Liver (tissue), 9 donors: ENCODE measurements around the gene CXCL16. TPM values are rescaled to one million over a fixed set of nuclear protein-coding genes. Genes with fewer than 3 reads are reported as not detected.
"Not testable (repeated sequence)": the region's sequence is repeated elsewhere in the genome, so short reads cannot be mapped to it uniquely, and the experiment has no call there.

Experiments used
- DNase-seq: peaks from one replicate; pipeline ENCODE4 v3.0.0-alpha.2; 2017; ENCODE audit warnings: low spot score
- H3K27ac ChIP-seq, 2 donors: one replicate each; pipeline ENCODE4 v1.7.0; 2013; ENCODE audit warnings: inconsistent platforms in 2 of 2, low read length in 2 of 2, control low read depth in 1 of 2, low read depth in 1 of 2, mild to moderate bottlenecking in 1 of 2
- H3K27me3 ChIP-seq, 4 donors: one replicate each; pipeline versions ENCODE4 v1.6.1 to v1.7.0; 2013; ENCODE audit warnings: low read length in 3 of 4, inconsistent platforms in 1 of 4, mild to moderate bottlenecking in 1 of 4, moderate library complexity in 1 of 4; ENCODE audit not compliant: control insufficient read depth in 4 of 4, insufficient read depth in 4 of 4
- H3K36me3 ChIP-seq, 4 donors: one replicate each; pipeline versions ENCODE4 v1.6.1 to v1.7.0; 2013; ENCODE audit warnings: low read length in 3 of 4, mild to moderate bottlenecking in 3 of 4, low read depth in 1 of 4, moderate library complexity in 1 of 4; ENCODE audit not compliant: control insufficient read depth in 4 of 4, insufficient read depth in 3 of 4
- H3K4me1 ChIP-seq, 4 donors: one replicate each; pipeline versions ENCODE4 v1.6.1 to v1.7.0; 2013; ENCODE audit warnings: low read length in 3 of 4, mild to moderate bottlenecking in 3 of 4, moderate library complexity in 1 of 4; ENCODE audit not compliant: control insufficient read depth in 4 of 4, insufficient read depth in 4 of 4
- H3K4me3 ChIP-seq, 3 donors: one replicate each; pipeline versions ENCODE4 v1.6.1 to v1.7.0; 2013; ENCODE audit warnings: low read length in 3 of 3, control low read depth in 1 of 3, low read depth in 1 of 3, mild to moderate bottlenecking in 1 of 3
- H3K9ac ChIP-seq, 2 donors: one replicate each; pipeline ENCODE4 v1.7.0; 2013; ENCODE audit warnings: low read length in 2 of 2, mild to moderate bottlenecking in 2 of 2, moderate library complexity in 2 of 2, control low read depth in 1 of 2, low read depth in 1 of 2
- H3K9me3 ChIP-seq, 4 donors: one replicate each; pipeline versions ENCODE4 v1.6.1 to v1.7.0; 2013; ENCODE audit warnings: low read length in 3 of 4; ENCODE audit not compliant: control insufficient read depth in 4 of 4
- ATF3 ChIP-seq: IDR thresholded peaks from 2 replicates; pipeline ENCODE4 v1.6.1; 2016; ENCODE audit warnings: antibody characterized with exemption
- FOXA1 ChIP-seq: IDR thresholded peaks from 2 replicates; pipeline ENCODE4 v1.6.1; 2016; ENCODE audit warnings: antibody characterized with exemption
- FOXA2 ChIP-seq: IDR thresholded peaks from 2 replicates; pipeline ENCODE4 v1.6.1; 2016; ENCODE audit warnings: antibody characterized with exemption
- GABPA ChIP-seq, 2 donors: IDR thresholded peaks in 1 of 2; conservative IDR thresholded peaks in 1 of 2; 2 replicates each; pipeline ENCODE4 v1.6.1; 2016; ENCODE audit warnings: antibody characterized with exemption in 2 of 2, mild to moderate bottlenecking in 1 of 2, moderate library complexity in 1 of 2
- HNF4A ChIP-seq, 2 donors: conservative IDR thresholded peaks; 2 replicates each; pipeline ENCODE4 v1.6.1; 2016; ENCODE audit warnings: antibody characterized with exemption in 2 of 2, mild to moderate bottlenecking in 2 of 2
- HNF4G ChIP-seq: IDR thresholded peaks from 2 replicates; pipeline ENCODE4 v1.6.1; 2016; ENCODE audit warnings: antibody characterized with exemption
- JUND ChIP-seq, 2 donors: IDR thresholded peaks; 2 replicates each; pipeline ENCODE4 v1.6.1; 2016; ENCODE audit warnings: antibody characterized with exemption in 2 of 2
- RAD21 ChIP-seq, 2 donors: IDR thresholded peaks; 2 replicates each; pipeline ENCODE4 v1.6.1; 2016; ENCODE audit warnings: antibody characterized with exemption in 2 of 2, mild to moderate bottlenecking in 2 of 2
- REST ChIP-seq: IDR thresholded peaks from 2 replicates; pipeline ENCODE4 v1.6.1; 2016; ENCODE audit warnings: antibody characterized with exemption, mild to moderate bottlenecking
- RXRA ChIP-seq, 2 donors: IDR thresholded peaks; 2 replicates each; pipeline ENCODE4 v1.6.1; 2017 to 2018; ENCODE audit warnings: antibody characterized with exemption in 2 of 2, mild to moderate bottlenecking in 1 of 2
- SP1 ChIP-seq: IDR thresholded peaks from 2 replicates; pipeline ENCODE4 v1.6.1; 2018; ENCODE audit warnings: antibody characterized with exemption, mild to moderate bottlenecking
- TAF1 ChIP-seq: conservative IDR thresholded peaks from 2 replicates; pipeline ENCODE4 v1.6.1; 2016; ENCODE audit warnings: antibody characterized with exemption, mild to moderate bottlenecking
- ZBTB33 ChIP-seq: IDR thresholded peaks from 2 replicates; pipeline ENCODE4 v1.6.1; 2016; ENCODE audit warnings: antibody characterized with exemption
- WGBS: extraction: QIAGEN DNeasy Blood & Tissue Kit; methylation state at CpG from one replicate; pipeline ENCODE4 v1.1.7; 2013; 5-methylcytosine and 5-hydroxymethylcytosine counted together
- polyA plus RNA-seq, 2 donors: library from polyadenylated mRNA; stranded (reverse) in 1 of 2; unstranded in 1 of 2; fragments of 200-250 nt in 1 of 2; fragments of >200 nt in 1 of 2; fragmentation: Nextera tagmentation in 1 of 2; extraction: Ambion mirVana in 1 of 2; gene quantifications; one replicate each; pipeline versions ENCODE4 v1.2.1 to v1.2.3, GENCODE V29; 2013 to 2015
- total RNA-seq, 2 donors: library from RNA; depleted of rRNA; stranded (reverse); fragments of >200 nt; gene quantifications; one replicate each; pipeline ENCODE4 v1.2.3, GENCODE V29; 2014
- donor health status: healthy.
- donor health status: healthy.
- donor health status: healthy.
- donor health status: healthy.
- donor health status: healthy.

CXCL16 gene
- total and polyA plus RNA-seq, 4 donors, result 10.7 to 41.1 (median 16.1) TPM

- H3K27ac ChIP-seq, result peak overlapping the region in 1 of 2 donors; percentile 54
- WGBS, result 75% methylated on average over 11 of the region's 11 CpGs
- H3K9ac ChIP-seq, result no peak overlapping the region
- no peaks in the 10 kb centered on the region for H3K9me3 ChIP-seq
- H3K36me3 ChIP-seq, result peaks cover 2 to 8% (median 5%) of the 10 kb centered on the region in 4 donors
- no peaks in the 10 kb centered on the region for H3K27me3 ChIP-seq
- no peak for TF ChIP-seq RXRA (IDR thresholded peaks at IDR 0.05)
- no peak for TF ChIP-seq TAF1
- TF ChIP-seq GABPA (IDR thresholded peaks at IDR 0.05 in 1 of 2, conservative IDR thresholded peaks at IDR 0.05 in 1 of 2), result no peak
- TF ChIP-seq RAD21 (IDR thresholded peaks at IDR 0.05), result no peak
- TF ChIP-seq ZBTB33, result no peak
- no peak for TF ChIP-seq FOXA2
- TF ChIP-seq ATF3, result no peak
- no peak for TF ChIP-seq JUND (IDR thresholded peaks at IDR 0.05)
- TF ChIP-seq HNF4G, result no peak
- no peak for TF ChIP-seq SP1
- no peak for TF ChIP-seq HNF4A (conservative IDR thresholded peaks at IDR 0.05)
- no peak for TF ChIP-seq REST
- TF ChIP-seq FOXA1, result no peak
- DNase-seq, result no peak
- no peak overlapping the region for H3K4me3 ChIP-seq
- peaks cover 19 to 38% (median 29%) of the 10 kb centered on the region in 4 donors for H3K4me1 ChIP-seq
Observed at GRCh38 chr17:4715063-4715744, 24.5 kb downstream of the CXCL16 start.

GRCh38 chr17:4714340-4715062 is 25.2 kb downstream of the CXCL16 start:
- Histone ChIP-seq H3K27ac (peak overlapping the region in 1 of 2 donors; percentile 54), H3K4me1 (peaks cover 15 to 38% (median 28%) of the 10 kb centered on the region in 4 donors)
- not testable (repeated sequence) for H3K9ac ChIP-seq, H3K27me3 ChIP-seq, H3K36me3 ChIP-seq, DNase-seq, H3K4me3 ChIP-seq, H3K9me3 ChIP-seq
- WGBS, result 85% methylated on average over 9 of the region's 15 CpGs
